Stimulated activated CD4-positive, alpha-beta T cell treated with anti-CD3 and anti-CD28 coated beads, Interleukin-2, amount 100 ng/mL, for 24 hours (primary cell): ENCODE results near the gene ENPEP.
"Not testable (repeated sequence)": the region's sequence is repeated elsewhere in the genome, so short reads cannot be mapped to it uniquely, and the experiment has no call there.

Experiments
- DNase-seq, 2 donors: peaks; one replicate each; pipeline ENCODE4 v3.0.0-alpha.2; 2020

The ENPEP gene

DNA sequence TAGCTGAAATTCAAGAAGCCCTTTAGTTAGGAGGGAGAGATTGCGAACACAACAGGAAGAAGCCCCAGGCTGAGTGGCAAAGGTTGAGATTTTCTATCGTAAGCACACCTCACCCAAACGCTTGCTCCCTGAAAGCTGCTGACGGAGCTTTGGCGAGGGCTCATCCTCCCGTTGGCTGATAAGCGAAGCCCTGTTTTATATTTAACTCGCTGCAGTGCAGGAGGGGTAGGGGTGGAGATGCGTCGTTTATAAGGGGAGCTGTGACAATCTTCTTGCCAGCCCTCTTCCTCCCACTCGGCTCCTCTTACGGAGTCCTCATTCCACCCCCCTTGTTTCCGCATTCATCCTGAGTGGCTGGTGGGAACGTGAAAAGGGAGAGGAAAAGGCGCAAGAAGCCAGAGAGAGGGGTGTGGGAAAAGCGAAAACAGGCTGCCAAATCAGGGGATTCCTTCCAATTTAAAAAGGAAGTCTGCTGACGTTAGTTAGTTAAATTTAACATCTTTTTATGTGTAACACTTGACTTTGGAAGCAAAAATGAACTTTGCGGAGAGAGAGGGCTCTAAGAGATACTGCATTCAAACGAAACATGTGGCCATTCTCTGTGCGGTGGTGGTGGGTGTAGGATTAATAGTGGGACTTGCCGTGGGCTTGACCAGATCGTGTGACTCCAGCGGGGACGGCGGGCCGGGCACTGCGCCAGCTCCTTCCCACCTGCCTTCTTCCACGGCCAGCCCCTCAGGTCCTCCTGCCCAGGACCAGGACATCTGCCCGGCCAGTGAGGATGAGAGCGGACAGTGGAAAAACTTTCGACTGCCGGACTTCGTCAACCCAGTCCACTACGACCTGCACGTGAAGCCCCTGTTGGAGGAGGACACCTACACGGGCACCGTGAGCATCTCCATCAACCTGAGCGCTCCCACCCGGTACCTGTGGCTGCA is at the start of gene ENPEP:
Gene ENPEP, plus strand, starts transcription at position 275 of the 938 bp plus-strand sequence. Its CDS starts 260 bp downstream, at position 535.
- DNase-seq, result no peak

- DNase-seq, result not testable (repeated sequence)
Observed at GRCh38 chr4:110431805-110432204, 44.1 kb upstream of the ENPEP start.

GRCh38 chr4:110437292-110437691 is 38.7 kb upstream of the ENPEP start:
- not testable (repeated sequence) for DNase-seq

- DNase-seq, result not testable (repeated sequence)
Observed at GRCh38 chr4:110439209-110439608, 36.7 kb upstream of the ENPEP start.

DNA sequence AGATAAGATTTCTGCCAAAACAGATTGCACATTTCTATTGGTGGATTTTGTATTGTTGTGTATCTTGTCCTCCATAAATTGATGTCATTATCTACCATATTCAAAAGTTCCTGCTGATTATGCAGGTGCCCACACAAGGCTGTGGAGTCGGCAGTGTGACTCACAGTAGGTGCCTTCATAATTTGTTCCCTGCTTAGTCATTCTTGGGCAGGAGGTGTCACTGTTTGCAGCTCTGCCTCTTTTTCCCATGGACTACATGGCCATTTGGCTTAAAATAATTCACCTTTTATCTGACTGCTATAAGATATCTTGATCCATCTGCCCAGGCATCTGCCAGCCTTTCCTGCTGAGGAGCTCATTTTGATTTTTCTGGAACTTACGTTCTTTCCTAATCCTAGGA is 33.6 kb upstream of the ENPEP start:
- no peak for DNase-seq

DNA sequence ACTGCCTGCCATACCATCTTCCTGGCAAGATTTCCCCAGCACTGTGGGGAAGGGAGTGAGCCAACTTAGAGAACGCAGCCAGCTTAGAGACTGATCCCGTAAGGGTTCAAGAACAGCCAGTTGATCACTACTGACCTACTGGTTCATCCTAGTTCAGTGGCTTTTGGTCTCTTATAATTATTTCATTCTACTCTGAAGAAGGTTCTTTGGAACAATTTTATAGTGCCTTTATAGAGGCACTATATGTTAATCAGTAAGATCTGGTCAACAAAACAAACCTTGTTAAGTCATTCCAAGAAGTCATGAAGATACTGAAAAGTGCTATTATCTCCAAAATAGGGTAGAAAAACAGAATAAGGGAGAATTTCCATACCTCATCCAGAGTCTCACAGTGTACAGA is 33.2 kb upstream of the ENPEP start:
- no peak for DNase-seq

GRCh38 chr4:110449947-110450346 is 26.0 kb upstream of the ENPEP start:
- no peak for DNase-seq

- DNase-seq, result no peak
Observed at GRCh38 chr4:110452546-110452945, 23.4 kb upstream of the ENPEP start.

GRCh38 chr4:110454441-110454840 is 21.5 kb upstream of the ENPEP start:
- no peak for DNase-seq

DNA sequence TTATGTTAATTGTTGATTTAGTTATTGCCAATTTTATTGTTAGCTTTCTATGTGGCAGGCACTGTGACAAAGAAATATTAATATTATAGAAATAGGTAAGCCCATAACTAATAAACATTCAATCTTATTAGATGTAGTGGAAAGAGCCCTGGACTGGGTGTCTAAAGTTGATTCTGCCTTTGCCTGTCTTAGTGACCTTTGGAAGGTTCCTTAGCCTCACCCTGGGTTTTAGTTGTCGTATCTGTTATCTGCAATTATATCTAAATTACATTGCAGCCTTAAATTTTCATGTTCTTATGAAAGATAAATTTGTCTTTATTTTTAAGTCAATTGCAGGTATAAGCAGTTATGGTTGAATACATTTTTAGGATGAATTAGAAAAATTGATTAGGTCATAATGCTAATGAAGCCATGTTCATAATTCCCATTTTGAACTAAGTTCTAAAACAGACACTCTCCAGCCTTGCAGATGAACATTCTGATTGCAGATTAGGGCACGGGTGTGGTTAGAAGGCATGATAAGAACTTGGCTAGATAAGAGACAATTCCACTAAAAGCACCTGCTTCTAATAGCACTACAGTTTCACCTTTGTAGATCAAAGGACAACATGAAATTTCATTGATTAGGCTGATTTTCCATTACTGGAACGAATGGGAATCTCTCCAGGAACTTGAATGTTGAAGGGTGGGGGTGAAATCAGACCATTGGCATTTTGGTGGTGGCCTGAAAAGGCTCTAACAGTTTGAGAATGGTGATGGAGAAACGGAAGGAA is 17.3 kb upstream of the ENPEP start:
- no peak for DNase-seq

DNA sequence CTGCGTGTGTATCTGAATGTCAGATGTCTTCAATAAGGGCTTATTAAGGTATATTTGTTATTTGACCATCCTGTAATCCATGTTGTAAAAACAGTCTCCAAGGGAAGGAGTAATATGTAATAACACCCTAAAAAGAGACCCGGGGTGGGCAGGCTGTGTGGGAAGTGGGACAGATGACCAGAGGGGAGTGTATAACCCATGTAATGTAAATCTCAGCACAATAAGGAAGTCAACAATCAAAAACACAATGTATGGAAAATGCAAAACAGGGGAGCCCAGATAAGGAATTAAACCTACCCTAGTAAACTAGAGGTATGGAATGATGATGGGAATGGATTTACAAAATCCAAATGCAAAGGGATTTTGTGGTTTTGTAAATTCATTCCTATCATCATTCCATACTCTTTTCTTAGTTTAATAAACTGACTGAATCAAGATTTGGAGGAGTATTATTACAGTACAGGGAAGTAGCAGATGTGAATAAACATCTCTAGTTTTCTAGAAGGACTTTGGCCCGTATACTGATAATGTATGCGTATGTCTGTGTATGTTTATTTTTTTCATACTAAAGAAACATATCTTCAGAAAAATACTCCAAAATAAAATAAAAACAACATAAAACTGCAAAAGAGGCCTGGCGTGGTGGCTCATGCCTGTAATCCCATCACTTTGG is 15.7 kb upstream of the ENPEP start:
- DNase-seq, result no peak

DNA sequence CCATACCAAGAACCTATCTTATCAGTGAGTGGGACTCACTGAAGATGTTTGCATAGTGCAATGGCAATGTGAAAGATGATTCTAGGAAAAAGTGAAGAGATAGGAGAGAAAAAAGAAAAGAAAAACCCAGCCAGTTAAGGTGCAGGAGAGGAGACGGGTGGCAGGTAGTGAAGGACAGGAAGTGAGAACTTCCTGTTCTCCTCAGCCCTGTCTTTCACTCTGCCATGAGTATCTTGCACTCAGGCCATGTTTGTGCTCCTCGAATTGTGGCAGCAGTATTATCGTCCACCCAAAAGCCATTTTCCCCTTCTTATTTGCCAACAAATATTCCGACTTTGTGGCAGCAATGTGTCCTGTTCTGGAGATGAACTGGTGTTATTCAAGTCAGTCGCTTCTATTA is 8.6 kb upstream of the ENPEP start:
- no peak for DNase-seq

GRCh38 chr4:110472583-110473329 is 3.2 kb upstream of the ENPEP start:
- DNase-seq, result no peak

- no peak for DNase-seq
Observed at GRCh38 chr4:110474481-110474880, 1.5 kb upstream of the ENPEP start.

- not testable (repeated sequence) for DNase-seq
Observed at GRCh38 chr4:110475080-110475479, 875 bp upstream of the ENPEP start.

DNA sequence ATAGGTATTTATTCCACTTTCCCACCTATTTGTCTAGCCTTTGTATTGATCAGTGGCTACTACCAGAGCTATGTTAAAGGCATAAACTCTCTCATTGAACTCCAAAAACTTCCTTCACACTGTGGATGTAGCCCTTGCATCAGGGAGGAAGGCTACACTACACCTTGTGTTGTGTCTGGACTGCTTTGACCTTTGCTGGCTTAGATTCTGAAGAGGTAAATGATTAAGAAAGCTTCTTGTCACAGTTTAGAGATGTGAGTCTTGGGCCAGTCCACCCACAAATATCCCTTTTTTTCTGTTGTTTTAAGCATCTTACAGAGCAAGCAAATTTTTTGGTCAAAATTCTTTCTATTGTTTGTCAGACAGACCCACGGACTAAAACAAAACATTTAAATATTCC is 1.9 kb downstream of the ENPEP start:
- DNase-seq, result no peak

- no peak for DNase-seq
Observed at GRCh38 chr4:110480031-110480549, 4.1 kb downstream of the ENPEP start.

DNA sequence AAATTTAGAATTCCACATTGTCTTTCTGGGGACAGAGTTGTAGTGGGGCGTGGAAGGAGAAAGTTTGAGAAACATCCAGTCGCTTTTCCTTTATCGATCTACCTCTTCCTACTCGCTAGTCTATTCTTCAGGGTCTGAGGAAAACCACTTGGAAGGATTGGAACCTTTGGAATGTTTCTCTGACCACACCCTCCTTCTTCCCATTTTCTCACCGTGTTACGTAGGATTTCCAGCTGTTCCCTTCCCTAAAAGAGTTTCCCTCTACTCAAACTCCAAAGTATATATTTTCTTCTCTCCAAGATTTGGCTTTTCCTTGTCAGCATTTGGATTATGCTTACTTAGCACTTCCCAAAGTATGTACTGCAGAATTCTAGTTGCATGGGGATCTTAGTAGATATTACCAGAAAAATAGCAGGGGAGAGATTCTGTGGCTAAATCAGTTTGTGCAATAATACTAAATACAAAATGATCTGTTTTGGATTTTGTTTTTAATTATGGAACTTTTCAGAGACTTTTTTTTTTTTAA is 4.9 kb downstream of the ENPEP start:
- DNase-seq, result no peak

DNA sequence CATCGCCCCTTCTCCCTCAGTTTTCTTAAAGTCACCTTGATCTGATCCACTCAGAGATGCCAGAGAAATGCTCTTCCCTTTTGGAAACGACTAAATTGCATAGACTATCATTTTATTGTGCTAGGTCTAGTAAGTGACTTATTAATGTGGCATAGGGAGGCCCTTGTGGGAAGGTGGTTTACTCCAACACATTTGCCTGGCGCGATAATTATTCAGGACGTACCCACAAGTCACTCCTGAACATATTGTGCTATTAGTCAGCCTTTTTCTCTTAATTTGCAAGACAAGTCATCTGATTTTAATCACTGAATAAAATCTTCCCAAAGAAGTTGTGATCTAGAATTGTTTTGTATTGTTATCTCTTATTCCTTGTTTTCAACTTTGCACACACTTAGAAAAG is 7.6 kb downstream of the ENPEP start:
- DNase-seq, result no peak

DNA sequence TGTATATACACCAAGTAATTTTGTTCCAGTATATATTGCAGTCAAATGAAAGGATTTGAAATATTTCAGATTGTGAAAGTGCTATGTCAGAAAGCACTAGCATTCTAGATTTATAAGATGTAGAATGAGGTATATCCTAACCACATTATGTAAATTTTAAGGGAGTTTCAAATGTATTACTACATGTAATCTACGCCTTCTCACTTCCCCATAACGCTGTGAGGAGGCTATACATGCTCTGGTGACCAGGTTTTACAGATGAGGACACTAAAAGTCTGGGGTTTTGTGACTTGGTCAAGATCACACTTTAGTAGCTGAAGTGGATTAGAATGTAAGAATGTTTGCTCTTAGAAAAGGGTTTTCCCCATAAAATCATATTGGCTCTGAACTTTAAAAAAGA is 8.1 kb downstream of the ENPEP start:
- no peak for DNase-seq

GRCh38 chr4:110484767-110485166 is 8.8 kb downstream of the ENPEP start:
- DNase-seq, result no peak

DNA sequence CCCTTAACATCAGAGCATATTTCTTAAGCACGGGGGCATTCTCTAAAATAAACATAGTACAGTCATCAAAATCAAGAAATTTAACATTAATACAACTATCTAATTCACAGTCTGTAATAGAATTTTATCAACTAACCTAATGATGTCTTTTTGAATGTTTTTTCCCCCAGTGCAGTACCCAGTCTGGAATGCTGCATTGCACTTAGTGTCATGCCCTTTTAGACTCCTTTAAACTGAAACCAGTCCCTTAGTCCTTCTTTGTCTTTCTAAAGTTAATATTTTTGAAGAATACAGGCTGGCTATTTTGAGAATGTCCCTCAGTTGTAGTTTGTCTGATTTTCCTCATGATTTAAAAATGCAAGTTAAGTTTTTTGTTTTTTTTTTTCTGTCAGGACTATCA is 9.5 kb downstream of the ENPEP start:
- DNase-seq, result no peak
